Glutamatergic neuron (in vitro differentiated cells): ENCODE measurements around the gene ITPK1. TPM values are rescaled to one million over a fixed set of nuclear protein-coding genes. Genes with fewer than 3 reads are reported as not detected.
"Not testable (repeated sequence)": the region's sequence is repeated elsewhere in the genome, so short reads cannot be mapped to it uniquely, and the experiment has no call there.

Experiments used
- DNase-seq: peaks from one replicate; pipeline ENCODE4 v3.0.0; 2022
- H3K27ac Mint-ChIP-seq: one replicate; pipeline ENCODE4 v1.8.0; 2020; ENCODE audit warnings: mild to moderate bottlenecking, mixed read lengths, inconsistent platforms; ENCODE audit not compliant: unreplicated experiment
- H3K27me3 Mint-ChIP-seq: one replicate; pipeline ENCODE4 v1.8.0; 2020; ENCODE audit warnings: mild to moderate bottlenecking, moderate library complexity, mixed read lengths, inconsistent platforms; ENCODE audit not compliant: unreplicated experiment
- H3K36me3 Mint-ChIP-seq: one replicate; pipeline ENCODE4 v1.8.0; 2020; ENCODE audit warnings: mild to moderate bottlenecking, mixed read lengths, inconsistent platforms; ENCODE audit not compliant: unreplicated experiment
- H3K4me1 Mint-ChIP-seq: one replicate; pipeline ENCODE4 v1.8.0; 2020; ENCODE audit warnings: mild to moderate bottlenecking, low read depth, mixed read lengths, inconsistent platforms; ENCODE audit not compliant: unreplicated experiment
- H3K4me3 Mint-ChIP-seq: one replicate; pipeline ENCODE4 v1.8.0; 2020; ENCODE audit warnings: mild to moderate bottlenecking, mixed read lengths, inconsistent platforms; ENCODE audit not compliant: unreplicated experiment
- H3K9me3 Mint-ChIP-seq: one replicate; pipeline ENCODE4 v1.8.0; 2020; ENCODE audit warnings: mild to moderate bottlenecking, moderate library complexity, mixed read lengths, inconsistent platforms; ENCODE audit not compliant: unreplicated experiment
- long read RNA-seq: library from polyadenylated mRNA; unstranded; transcript quantifications from one replicate; pipeline ENCODE4 v2.0.0, GENCODE V29; 2020; ENCODE audit not compliant: unreplicated experiment
- total RNA-seq: library from RNA; stranded (reverse); fragmentation: NEBNext Ultra II Directional; extraction: Animal tissue kit (Norgen Biotek cat#: 25700); gene quantifications from one replicate; pipeline ENCODE4 v1.2.1, GENCODE V29; 2021; ENCODE audit not compliant: unreplicated experiment
- TF ChIP-seq, protein P1 (sequence below): fragments of 200-600 bp; sonication (generic); IDR thresholded peaks from one replicate; pipeline ENCODE4 v1.5.0; 2021; ENCODE audit not compliant: partially characterized antibody, unreplicated experiment

The ITPK1 gene
- 132 TPM for total RNA-seq
- long read RNA-seq, partial matches to known transcripts = 9 of 20 reads
- long read RNA-seq, other reads (novel, unspliced or antisense) = 11 of 20 reads

DNA sequence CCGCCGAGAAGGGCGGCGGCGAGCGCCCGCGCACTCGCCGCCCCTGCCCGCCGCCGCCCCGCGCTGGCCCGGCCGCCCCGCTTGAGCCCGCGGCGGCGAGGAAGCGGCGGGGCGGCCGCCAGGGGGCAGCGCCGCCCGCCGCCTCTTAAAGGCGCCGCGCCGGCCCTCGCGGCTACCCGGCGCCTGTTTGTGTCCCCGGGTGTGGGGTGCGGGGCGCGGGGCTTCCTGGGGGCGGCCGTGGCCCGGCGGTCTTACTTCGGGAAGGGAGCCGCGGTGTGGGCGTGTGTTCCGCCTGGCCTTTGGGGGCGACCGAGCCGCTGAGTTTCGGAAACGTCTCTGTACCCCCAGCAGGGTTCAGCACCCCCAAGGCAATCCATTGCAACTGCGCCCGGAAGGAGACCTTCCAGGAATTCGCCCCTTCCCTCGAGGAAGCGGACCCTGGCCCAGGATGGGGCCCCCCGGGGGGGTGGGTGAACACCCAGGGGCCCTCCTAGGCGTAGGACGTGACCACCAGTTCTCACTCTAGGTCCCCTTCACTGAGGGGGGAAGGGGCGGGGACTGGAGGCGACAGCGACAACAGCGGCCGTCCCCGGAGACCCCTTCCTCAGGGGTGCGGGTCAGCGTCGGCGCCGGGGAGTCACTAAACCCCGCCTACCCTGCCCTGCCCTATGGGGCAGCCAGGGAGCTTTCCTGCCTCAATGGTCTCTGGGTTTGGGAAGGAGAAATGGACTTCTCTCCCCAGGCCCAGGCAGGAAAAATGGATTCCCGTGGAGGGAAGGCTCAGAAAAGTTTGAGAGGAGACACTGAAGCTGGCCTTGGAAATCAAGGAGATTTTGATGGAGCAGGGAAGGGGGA lies at the start of gene ITPK1:
ITPK1 (minus strand) TSS at position 105 of the 855 bp plus-strand sequence. CDS start 762 bp downstream, outside the sequence.
- H3K4me3 Mint-ChIP-seq = peak within 1 kb of the TSS; percentile 86

DNA sequence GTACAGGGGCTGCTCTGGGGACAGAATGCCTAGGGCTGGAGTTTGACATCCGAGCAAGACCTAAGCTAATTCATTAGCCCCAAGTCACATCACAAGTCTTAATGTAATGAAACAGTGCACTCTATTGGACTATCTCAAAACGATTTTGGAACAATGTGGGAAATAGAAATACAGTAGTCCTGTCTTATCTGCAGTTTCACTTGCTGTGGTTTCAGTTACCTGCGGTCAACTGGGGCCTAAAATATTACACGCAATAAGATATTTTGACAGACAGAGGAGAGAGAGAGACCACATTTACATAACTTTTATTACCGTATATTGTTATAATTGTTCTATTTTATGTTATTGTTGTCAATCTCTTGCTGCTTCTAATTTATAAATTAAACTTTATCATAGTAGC lies 47.8 kb upstream of the ITPK1 start:
- Mint-ChIP-seq H3K4me1 (peaks cover 2% of the 10 kb centered on the region), H3K27me3 (no peaks in the 10 kb centered on the region), H3K36me3 (no peaks in the 10 kb centered on the region), H3K4me3 (no peak overlapping the region), H3K9me3 (no peaks in the 10 kb centered on the region), H3K27ac (no peak overlapping the region)
- no peak for DNase-seq
- TF ChIP-seq, protein P1, sequence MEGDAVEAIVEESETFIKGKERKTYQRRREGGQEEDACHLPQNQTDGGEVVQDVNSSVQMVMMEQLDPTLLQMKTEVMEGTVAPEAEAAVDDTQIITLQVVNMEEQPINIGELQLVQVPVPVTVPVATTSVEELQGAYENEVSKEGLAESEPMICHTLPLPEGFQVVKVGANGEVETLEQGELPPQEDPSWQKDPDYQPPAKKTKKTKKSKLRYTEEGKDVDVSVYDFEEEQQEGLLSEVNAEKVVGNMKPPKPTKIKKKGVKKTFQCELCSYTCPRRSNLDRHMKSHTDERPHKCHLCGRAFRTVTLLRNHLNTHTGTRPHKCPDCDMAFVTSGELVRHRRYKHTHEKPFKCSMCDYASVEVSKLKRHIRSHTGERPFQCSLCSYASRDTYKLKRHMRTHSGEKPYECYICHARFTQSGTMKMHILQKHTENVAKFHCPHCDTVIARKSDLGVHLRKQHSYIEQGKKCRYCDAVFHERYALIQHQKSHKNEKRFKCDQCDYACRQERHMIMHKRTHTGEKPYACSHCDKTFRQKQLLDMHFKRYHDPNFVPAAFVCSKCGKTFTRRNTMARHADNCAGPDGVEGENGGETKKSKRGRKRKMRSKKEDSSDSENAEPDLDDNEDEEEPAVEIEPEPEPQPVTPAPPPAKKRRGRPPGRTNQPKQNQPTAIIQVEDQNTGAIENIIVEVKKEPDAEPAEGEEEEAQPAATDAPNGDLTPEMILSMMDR = no peak

More for the DNA sequence above, at the start of gene ITPK1:
- DNase-seq = peak; percentile 63
- H3K27ac Mint-ChIP-seq = no peak within 1 kb of the TSS
- H3K4me1 Mint-ChIP-seq = peaks cover 7% of the 10 kb centered on the region
- TF ChIP-seq, protein P1 = peak; percentile 63
- H3K27me3 Mint-ChIP-seq = peaks cover 5% of the 10 kb centered on the region
- H3K9me3 Mint-ChIP-seq = peaks cover 6% of the 10 kb centered on the region
- no peaks in the 10 kb centered on the region for H3K36me3 Mint-ChIP-seq

DNA sequence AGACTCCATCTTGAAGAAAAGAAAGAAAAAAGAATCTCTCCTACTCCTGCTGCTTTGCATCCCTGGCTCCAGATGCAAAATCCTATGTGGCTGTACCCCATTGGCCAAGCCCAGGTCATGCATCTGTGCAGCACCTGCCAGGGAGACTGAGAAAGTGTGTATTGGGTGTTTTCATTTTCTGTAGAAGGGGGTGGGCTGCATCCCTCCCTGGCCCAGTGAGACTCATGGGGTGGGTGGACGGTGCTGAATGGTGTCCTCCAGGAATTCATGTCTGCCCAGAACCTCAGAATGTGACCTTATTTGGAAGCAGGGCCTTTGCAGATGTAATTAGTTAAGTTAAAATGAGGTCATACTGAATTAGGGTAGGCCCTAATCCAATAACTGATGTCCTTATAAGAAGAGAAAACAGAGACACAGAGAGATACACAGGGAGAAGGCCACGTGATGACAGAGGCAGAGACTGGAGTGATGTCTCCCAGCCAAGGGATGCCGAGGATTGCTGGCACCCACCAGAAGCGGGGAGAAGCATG lies 45.8 kb upstream of the ITPK1 start:
- Mint-ChIP-seq H3K4me3 (no peak overlapping the region), H3K27ac (peak overlapping the region; percentile 56), H3K9me3 (no peaks in the 10 kb centered on the region), H3K4me1 (peaks cover 5% of the 10 kb centered on the region), H3K27me3 (no peaks in the 10 kb centered on the region), H3K36me3 (no peaks in the 10 kb centered on the region)
- TF ChIP-seq, protein P1 = no peak
- DNase-seq = no peak

DNA sequence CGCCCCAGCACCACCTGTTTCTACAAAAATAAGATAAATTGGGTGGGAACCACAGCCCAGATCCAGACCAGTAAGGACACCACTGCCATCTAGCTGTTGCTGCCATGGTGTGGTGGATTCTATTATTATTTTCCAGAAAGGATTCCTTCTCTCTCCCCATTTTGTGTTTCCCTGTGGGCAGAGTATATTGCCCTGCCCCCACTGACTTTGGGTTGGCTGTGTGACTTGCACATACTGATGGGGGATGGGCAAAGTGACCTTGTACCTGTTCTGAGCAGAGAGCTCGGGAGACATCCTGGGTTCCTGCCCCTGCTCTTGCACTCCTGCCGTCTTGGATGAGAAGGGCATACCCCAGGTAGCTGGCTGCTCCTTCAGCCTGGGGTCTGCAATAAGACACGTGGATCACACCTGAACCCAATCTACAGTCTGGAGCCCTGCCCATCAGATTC lies 44.7 kb upstream of the ITPK1 start:
- Mint-ChIP-seq H3K4me1 (peaks cover 5% of the 10 kb centered on the region), H3K27me3 (no peaks in the 10 kb centered on the region), H3K36me3 (no peaks in the 10 kb centered on the region), H3K27ac (no peak overlapping the region), H3K4me3 (no peak overlapping the region), H3K9me3 (no peaks in the 10 kb centered on the region)
- DNase-seq = no peak
- TF ChIP-seq, protein P1 = no peak

DNA sequence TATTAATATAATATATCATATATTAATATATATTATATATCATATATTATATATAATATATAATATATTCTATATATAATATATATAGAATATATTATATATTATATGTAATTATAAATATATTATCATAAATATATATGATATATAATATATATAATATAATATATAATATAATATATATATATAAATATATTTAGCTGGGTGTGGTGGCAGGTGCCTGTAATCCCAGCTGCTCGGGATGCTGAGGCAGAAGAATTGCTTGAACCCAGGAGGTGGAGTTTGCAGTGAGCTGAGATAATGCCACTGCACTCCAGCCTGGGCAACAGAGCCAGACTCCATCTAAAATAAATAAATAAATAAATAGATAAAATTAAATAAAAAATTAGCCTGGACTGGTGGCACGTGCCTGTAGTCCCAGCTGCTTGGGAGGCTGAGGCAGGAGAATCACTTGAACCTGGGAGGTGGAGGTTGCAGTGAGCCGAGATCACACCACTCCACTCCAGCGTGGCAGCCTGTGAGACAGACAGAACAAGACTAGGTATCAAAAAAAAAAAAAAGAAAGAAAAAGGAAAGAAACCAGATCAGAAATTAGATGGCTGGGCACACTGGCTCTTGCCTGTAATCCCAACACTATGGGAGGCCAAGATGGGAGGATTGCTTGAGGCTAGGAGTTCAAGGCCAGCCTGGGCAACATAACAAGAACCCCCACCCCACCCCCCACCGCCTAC lies 44.1 kb upstream of the ITPK1 start:
- not testable (repeated sequence) for H3K27ac Mint-ChIP-seq, H3K4me1 Mint-ChIP-seq, H3K9me3 Mint-ChIP-seq, H3K27me3 Mint-ChIP-seq, DNase-seq, H3K36me3 Mint-ChIP-seq, H3K4me3 Mint-ChIP-seq

DNA sequence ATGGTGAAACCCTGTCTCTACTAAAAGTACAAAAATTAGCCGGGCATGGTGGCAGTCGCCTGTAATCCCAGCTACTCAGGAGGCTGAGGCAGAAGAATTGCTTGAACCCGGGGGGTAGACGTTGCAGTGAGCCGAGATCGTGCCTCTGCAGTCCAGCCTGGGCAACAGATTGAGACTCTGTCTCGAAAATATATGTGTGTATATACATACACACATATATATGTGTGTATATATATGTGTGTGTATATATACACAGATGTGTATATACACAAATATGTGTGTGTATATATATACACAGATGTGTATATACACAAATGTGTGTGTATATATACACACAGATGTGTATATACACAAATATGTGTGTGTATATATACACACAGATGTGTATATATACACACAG lies 42.6 kb upstream of the ITPK1 start:
- H3K27ac Mint-ChIP-seq, H3K4me3 Mint-ChIP-seq, H3K4me1 Mint-ChIP-seq, H3K27me3 Mint-ChIP-seq, H3K9me3 Mint-ChIP-seq, H3K36me3 Mint-ChIP-seq, DNase-seq: not testable (repeated sequence)
